Trophoblast cell (in vitro differentiated cells and primary cell): ENCODE results near the gene SLC30A10.
"Not testable (repeated sequence)": the region's sequence is repeated elsewhere in the genome, so short reads cannot be mapped to it uniquely, and the experiment has no call there.

Source experiments
- DNase-seq, 2 donors: peaks; one replicate each; pipeline ENCODE4 v3.0.0-alpha.2; 2016
- H2AFZ ChIP-seq: 2 replicates; pipeline ENCODE4 v1.6.1; 2013; ENCODE audit warnings: low read length, moderate library complexity, mild to moderate bottlenecking; ENCODE audit not compliant: insufficient read depth, poor library complexity
- H2AK5ac ChIP-seq: 2 replicates; pipeline ENCODE4 v1.6.1; 2013; ENCODE audit warnings: mild to moderate bottlenecking, low read length
- H2BK120ac ChIP-seq: 2 replicates; pipeline ENCODE4 v1.6.1; 2013; ENCODE audit warnings: low read length, mild to moderate bottlenecking, moderate library complexity; ENCODE audit not compliant: insufficient read depth, poor library complexity
- H2BK12ac ChIP-seq: 2 replicates; pipeline ENCODE4 v1.6.1; 2013; ENCODE audit warnings: mild to moderate bottlenecking, low read length, moderate library complexity
- H2BK5ac ChIP-seq: 2 replicates; pipeline ENCODE4 v1.6.1; 2013; ENCODE audit warnings: low read length, low read depth, moderate library complexity, mild to moderate bottlenecking; ENCODE audit not compliant: poor library complexity
- H3K14ac ChIP-seq: 2 replicates; pipeline ENCODE4 v1.6.1; 2013; ENCODE audit warnings: mild to moderate bottlenecking, low read length
- H3K18ac ChIP-seq: 2 replicates; pipeline ENCODE4 v1.6.1; 2013; ENCODE audit warnings: mild to moderate bottlenecking, low read length
- H3K23ac ChIP-seq: 2 replicates; pipeline ENCODE4 v1.6.1; 2013; ENCODE audit warnings: low read length
- H3K27ac ChIP-seq: 2 replicates; pipeline ENCODE4 v1.5.1; 2013; ENCODE audit warnings: low read depth, mild to moderate bottlenecking, inconsistent platforms, low read length, moderate library complexity
- H3K27me3 ChIP-seq: 2 replicates; pipeline ENCODE4 v1.6.1; 2013; ENCODE audit warnings: inconsistent platforms, mild to moderate bottlenecking, low read length, moderate library complexity; ENCODE audit not compliant: insufficient read depth
- H3K36me3 ChIP-seq, 2 experiments: 1 replicate in 1 of 2; 2 replicates in 1 of 2; pipeline ENCODE4 v1.6.1; 2013; ENCODE audit warnings: low read length in 2 of 2, mild to moderate bottlenecking in 2 of 2, moderate library complexity in 1 of 2; ENCODE audit not compliant: insufficient read depth in 2 of 2, control insufficient read depth in 1 of 2
- H3K4ac ChIP-seq: 2 replicates; pipeline ENCODE4 v1.6.1; 2013; ENCODE audit warnings: low read depth, mild to moderate bottlenecking, low read length, moderate library complexity
- H3K4me1 ChIP-seq, 2 experiments: 1 replicate in 1 of 2; 2 replicates in 1 of 2; pipeline ENCODE4 v1.6.1; 2013; ENCODE audit warnings: low read length in 2 of 2, mild to moderate bottlenecking in 2 of 2, moderate library complexity in 1 of 2; ENCODE audit not compliant: insufficient read depth in 2 of 2, control insufficient read depth in 1 of 2
- H3K4me2 ChIP-seq: 2 replicates; pipeline ENCODE4 v1.6.1; 2013; ENCODE audit warnings: inconsistent platforms, mild to moderate bottlenecking, low read length, moderate library complexity
- H3K4me3 ChIP-seq: 2 replicates; pipeline ENCODE4 v1.5.1; 2013; ENCODE audit warnings: mild to moderate bottlenecking, low read depth, low read length, inconsistent platforms
- H3K79me1 ChIP-seq: one replicate; pipeline ENCODE4 v1.6.1; 2013; ENCODE audit warnings: low read length
- H3K79me2 ChIP-seq: 2 replicates; pipeline ENCODE4 v1.6.1; 2013; ENCODE audit warnings: low read length, mild to moderate bottlenecking; ENCODE audit not compliant: control insufficient read depth, insufficient read depth, poor library complexity
- H3K9ac ChIP-seq: 2 replicates; pipeline ENCODE4 v1.6.1; 2013; ENCODE audit warnings: mild to moderate bottlenecking, low read length
- H3K9me3 ChIP-seq: 2 replicates; pipeline ENCODE4 v1.6.1; 2013; ENCODE audit warnings: low read depth, mild to moderate bottlenecking, control low read depth, inconsistent platforms, low read length; ENCODE audit not compliant: insufficient read depth
- H4K12ac ChIP-seq: 2 replicates; pipeline ENCODE4 v1.6.1; 2013; ENCODE audit warnings: low read depth, mild to moderate bottlenecking, low read length, moderate library complexity
- H4K8ac ChIP-seq: 2 replicates; pipeline ENCODE4 v1.6.1; 2013; ENCODE audit warnings: low read depth, mild to moderate bottlenecking, low read length, moderate library complexity
- H4K91ac ChIP-seq: one replicate; pipeline ENCODE4 v1.6.1; 2013; ENCODE audit warnings: low read depth, mild to moderate bottlenecking, low read length, moderate library complexity
- WGBS: extraction: QIAGEN DNeasy Blood & Tissue Kit; methylation state at CpG from one replicate; pipeline ENCODE4 v1.1.7; 2013; ENCODE audit warnings: missing lambda C conversion rate; ENCODE audit not compliant: insufficient read length, insufficient coverage; ENCODE audit errors: extremely low coverage; 5-methylcytosine and 5-hydroxymethylcytosine counted together

The SLC30A10 gene

DNA sequence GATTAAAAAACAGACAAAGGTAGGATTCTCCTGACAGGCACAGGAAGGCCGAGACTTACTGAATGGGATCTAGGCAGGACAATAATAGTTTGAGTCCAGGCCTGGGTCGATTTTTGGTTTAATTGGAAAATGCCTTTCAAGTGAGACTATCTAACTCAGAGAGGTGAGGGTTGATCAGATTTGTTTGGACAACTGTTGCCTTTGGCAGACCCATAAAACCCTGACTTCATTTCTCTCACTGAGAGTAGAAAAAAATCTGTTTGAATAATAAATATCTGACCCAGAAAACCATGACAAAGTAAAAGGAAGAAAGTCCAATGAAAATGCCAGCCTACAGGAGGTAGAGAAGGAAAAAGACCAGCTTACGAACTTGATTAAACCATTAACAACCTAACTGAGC, 12.3 kb upstream of the SLC30A10 start:
- Histone ChIP-seq H3K4me1 (no peaks in the 10 kb centered on the region), H3K27me3 (no peaks in the 10 kb centered on the region), H2BK5ac (no peak overlapping the region), H3K79me2 (no peaks in the 10 kb centered on the region), H2AK5ac (no peak overlapping the region), H4K8ac (no peak overlapping the region), H3K9ac (no peak overlapping the region), H2BK12ac (no peak overlapping the region), H2AFZ (no peak overlapping the region), H3K27ac (no peak overlapping the region), H3K14ac (no peak overlapping the region), H3K79me1 (no peaks in the 10 kb centered on the region), H3K4me3 (no peak overlapping the region), H3K18ac (no peak overlapping the region), H4K12ac (no peak overlapping the region), H2BK120ac (no peak overlapping the region), H3K4ac (no peak overlapping the region), H3K4me2 (no peak overlapping the region), H3K23ac (no peak overlapping the region), H3K9me3 (no peaks in the 10 kb centered on the region), H3K36me3 (no peaks in the 10 kb centered on the region), H4K91ac (no peak overlapping the region)
- WGBS, result no CpG with 5 or more reads among the region's 3 CpGs
- no peak for DNase-seq

DNA sequence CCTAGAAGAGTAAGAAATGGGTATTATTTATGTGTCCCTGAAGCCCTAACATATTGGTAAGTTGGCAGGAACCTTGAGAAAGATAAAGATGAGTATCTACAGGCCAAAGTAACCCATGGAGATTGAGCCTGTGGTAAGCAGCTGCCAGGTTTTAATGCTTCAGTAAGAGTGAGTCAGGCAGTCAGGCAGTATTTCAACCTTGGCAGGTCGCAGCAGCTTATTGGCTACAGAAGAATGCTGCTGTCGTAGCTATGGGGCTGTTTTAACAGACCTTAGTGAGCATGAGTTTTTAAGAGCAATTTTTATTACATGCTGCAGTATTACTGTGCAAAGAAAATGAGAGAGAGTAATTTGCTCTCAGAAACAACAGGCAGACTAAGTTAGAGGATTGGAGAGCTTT, 10.3 kb upstream of the SLC30A10 start:
- Histone ChIP-seq H2AK5ac (no peak overlapping the region), H3K4me2 (no peak overlapping the region), H3K4ac (no peak overlapping the region), H3K79me1 (no peaks in the 10 kb centered on the region), H4K91ac (no peak overlapping the region), H2BK120ac (no peak overlapping the region), H3K9ac (no peak overlapping the region), H3K36me3 (no peaks in the 10 kb centered on the region), H3K4me3 (no peak overlapping the region), H4K8ac (no peak overlapping the region), H3K79me2 (no peaks in the 10 kb centered on the region), H3K27me3 (no peaks in the 10 kb centered on the region), H3K14ac (no peak overlapping the region), H3K18ac (no peak overlapping the region), H2BK12ac (no peak overlapping the region), H3K27ac (no peak overlapping the region), H3K4me1 (no peaks in the 10 kb centered on the region), H4K12ac (no peak overlapping the region), H3K23ac (no peak overlapping the region), H2BK5ac (no peak overlapping the region), H2AFZ (no peak overlapping the region), H3K9me3 (no peaks in the 10 kb centered on the region)
- WGBS, result no CpG with 5 or more reads among the region's 2 CpGs
- DNase-seq, result peak in 1 of 2 donors; percentile 17

DNA sequence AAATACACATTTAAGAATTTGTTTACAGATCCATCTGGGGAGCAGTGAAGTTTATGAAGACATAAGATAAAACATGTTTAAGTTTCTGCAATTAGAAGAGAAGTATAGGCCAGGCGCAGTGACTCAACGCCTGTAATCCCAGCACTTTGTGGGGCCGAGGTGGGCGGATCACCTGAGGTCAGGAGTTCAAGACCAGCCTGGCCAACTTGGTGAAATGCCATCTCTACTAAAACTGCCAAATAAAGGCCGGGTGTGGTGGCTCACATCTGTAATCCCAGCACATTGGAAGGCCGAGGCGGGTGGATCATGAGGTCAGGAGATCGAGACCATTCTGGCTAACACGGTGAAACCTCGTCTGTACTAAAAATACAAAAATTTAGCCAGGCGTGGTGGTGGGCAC, 5.4 kb upstream of the SLC30A10 start:
- not testable (repeated sequence) for H3K9ac ChIP-seq, H2AFZ ChIP-seq, H3K79me2 ChIP-seq, H3K27ac ChIP-seq, H2BK120ac ChIP-seq, DNase-seq, H3K23ac ChIP-seq, H2BK5ac ChIP-seq, H3K4me3 ChIP-seq, H3K9me3 ChIP-seq, H2AK5ac ChIP-seq, H4K12ac ChIP-seq, H3K79me1 ChIP-seq, H3K36me3 ChIP-seq, H3K4me1 ChIP-seq, H3K14ac ChIP-seq, H4K8ac ChIP-seq, H3K4ac ChIP-seq, H4K91ac ChIP-seq, H3K18ac ChIP-seq, H3K4me2 ChIP-seq, H2BK12ac ChIP-seq
- H3K27me3 ChIP-seq, result peaks cover 13% of the 10 kb centered on the region
- WGBS, result no CpG with 5 or more reads among the region's 11 CpGs

DNA sequence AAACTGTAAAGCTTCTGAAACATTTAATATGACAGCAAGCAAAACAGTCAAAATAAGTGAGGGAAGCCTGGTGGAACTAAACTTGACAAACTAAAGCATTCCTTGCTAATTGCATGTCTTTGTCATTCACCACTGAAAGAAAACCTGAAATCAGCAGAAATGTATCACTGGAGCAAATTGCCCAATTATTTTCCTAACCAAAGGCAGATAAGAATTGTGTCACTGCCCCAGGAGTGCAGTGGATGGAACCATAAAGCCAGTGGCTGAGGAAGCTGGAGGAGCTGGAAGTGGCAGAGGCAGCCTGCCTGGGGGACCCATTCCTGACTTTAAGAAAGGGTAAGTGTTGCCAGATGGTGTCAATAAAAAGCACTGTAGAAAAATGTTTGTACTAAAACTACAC, 2.7 kb upstream of the SLC30A10 start:
- no peak overlapping the region for H2AFZ ChIP-seq
- H3K27me3 ChIP-seq, result peaks cover 24% of the 10 kb centered on the region
- no peak overlapping the region for H2AK5ac ChIP-seq
- no peak overlapping the region for H4K12ac ChIP-seq
- no peak overlapping the region for H3K14ac ChIP-seq
- H2BK120ac ChIP-seq, result no peak overlapping the region
- H3K79me1 ChIP-seq, result no peaks in the 10 kb centered on the region
- H3K9me3 ChIP-seq, result peaks cover 2% of the 10 kb centered on the region
- H4K8ac ChIP-seq, result no peak overlapping the region
- no peak overlapping the region for H3K23ac ChIP-seq
- no peak overlapping the region for H2BK5ac ChIP-seq
- no peak overlapping the region for H3K4ac ChIP-seq
- no peaks in the 10 kb centered on the region for H3K36me3 ChIP-seq
- H3K9ac ChIP-seq, result no peak overlapping the region
- H3K79me2 ChIP-seq, result no peaks in the 10 kb centered on the region
- peaks cover 10 to 12% of the 10 kb centered on the region in 2 experiments for H3K4me1 ChIP-seq
- peak in 1 of 2 donors; percentile 8 for DNase-seq
- no peak overlapping the region for H3K4me2 ChIP-seq
- H3K18ac ChIP-seq, result no peak overlapping the region
- no peak overlapping the region for H3K27ac ChIP-seq
- no peak overlapping the region for H3K4me3 ChIP-seq
- no peak overlapping the region for H2BK12ac ChIP-seq
- H4K91ac ChIP-seq, result no peak overlapping the region

DNA sequence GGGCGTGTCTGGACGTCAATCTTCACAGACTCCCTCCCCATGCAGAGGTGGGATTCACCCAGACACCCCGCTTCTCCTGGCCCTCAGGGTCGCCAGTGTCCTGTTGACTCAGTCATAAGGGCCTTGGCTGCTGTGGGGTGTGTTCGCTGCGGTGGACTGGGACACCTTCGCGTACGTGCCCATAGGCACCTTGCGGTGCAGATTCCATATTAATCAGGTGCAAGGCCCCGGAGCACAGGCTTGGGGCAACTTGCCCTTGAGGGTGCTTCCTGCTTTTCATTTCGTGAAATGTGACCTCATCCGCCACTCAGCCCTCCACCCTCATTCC, 398 bp upstream of the SLC30A10 start:
- H3K9me3 ChIP-seq, result peaks cover 2% of the 10 kb centered on the region
- peak overlapping the region; percentile 80 for H3K4me2 ChIP-seq
- no peak overlapping the region for H3K9ac ChIP-seq
- no peak overlapping the region for H2AK5ac ChIP-seq
- WGBS, result no CpG with 5 or more reads among the region's 13 CpGs
- no peaks in the 10 kb centered on the region for H3K79me1 ChIP-seq
- no peak overlapping the region for H2AFZ ChIP-seq
- DNase-seq, result no peak
- no peaks in the 10 kb centered on the region for H3K36me3 ChIP-seq
- H4K91ac ChIP-seq, result no peak overlapping the region
- H3K4me1 ChIP-seq, result peaks cover 10 to 12% of the 10 kb centered on the region in 2 experiments
- no peak overlapping the region for H4K8ac ChIP-seq
- H3K4me3 ChIP-seq, result no peak overlapping the region
- H3K23ac ChIP-seq, result no peak overlapping the region
- H4K12ac ChIP-seq, result no peak overlapping the region
- H3K79me2 ChIP-seq, result no peaks in the 10 kb centered on the region
- peaks cover 24% of the 10 kb centered on the region for H3K27me3 ChIP-seq
- H2BK120ac ChIP-seq, result no peak overlapping the region
- no peak overlapping the region for H3K18ac ChIP-seq
- no peak overlapping the region for H3K14ac ChIP-seq
- H3K27ac ChIP-seq, result no peak overlapping the region
- no peak overlapping the region for H3K4ac ChIP-seq
- H2BK12ac ChIP-seq, result no peak overlapping the region
- H2BK5ac ChIP-seq, result no peak overlapping the region
